OCI-LY1 (cell line): ENCODE data around the gene PBXIP1.

Experiments
- CTCF ChIP-seq: fragments of 200-600 bp; sonication (generic), shearing (Covaris generic); IDR thresholded peaks from 2 replicates; pipeline ENCODE4 v1.5.1; 2017; ENCODE audit warnings: mild to moderate bottlenecking, antibody characterized with exemption, low read length, moderate library complexity, mixed read lengths
- EZH2 ChIP-seq: fragments of 200-600 bp; sonication (generic), shearing (Covaris generic); IDR thresholded peaks from 2 replicates; pipeline ENCODE4 v1.8.0; 2017; ENCODE audit warnings: borderline replicate concordance, mixed run types, mild to moderate bottlenecking, antibody characterized with exemption, low read length, moderate library complexity, mixed read lengths

GRCh38 chr1:154934358-154934948, 21.4 kb downstream of the PBXIP1 start:
- TF ChIP-seq CTCF (no peak), EZH2 (no peak)
